B cell (primary cell): ENCODE results near the gene GPRASP3. TPM values are rescaled to one million over a fixed set of nuclear protein-coding genes. Genes with fewer than 3 reads are reported as not detected.

Source experiments
- ATAC-seq: fragments of 200-7000 bp; cut with Tn5 transposase; one replicate; pipeline ENCODE4 v1.10.0; 2021; ENCODE audit warnings: low read depth, mild to moderate bottlenecking, moderate number of reproducible peaks, moderate library complexity
- CTCF ChIA-PET: fragments of 350-600 bp; sonication (Branson Sonifier 250); formaldehyde crosslinking; loops from one replicate; lab custom pipeline; 2021; ENCODE audit warnings: antibody characterized with exemption, inconsistent platforms; lab: Charles Lee
- POLR2A ChIA-PET: fragments of 350-600 bp; sonication (Branson Sonifier 250); formaldehyde crosslinking; loops from one replicate; lab custom pipeline; 2021; ENCODE audit warnings: antibody characterized with exemption; lab: Charles Lee
- DNase-seq: peaks from one replicate; pipeline ENCODE4 v3.0.0; 2013
- H2AFZ ChIP-seq: 2 replicates; pipeline ENCODE4 v1.6.1; 2012; ENCODE audit warnings: mild to moderate bottlenecking, low read depth, low read length; ENCODE audit not compliant: insufficient read depth, poor library complexity, severe bottlenecking
- H3K27ac ChIP-seq, 2 donors: 1 replicate in 1 of 2; 2 replicates in 1 of 2; pipeline ENCODE4 v1.5.1; 2012 to 2013; ENCODE audit warnings: low read length in 2 of 2, mild to moderate bottlenecking in 2 of 2, moderate library complexity in 1 of 2
- H3K27me3 ChIP-seq, 4 experiments: fragments of 200-600 bp in 1 of 4; sonication (generic) in 1 of 4; replicated peaks in 1 of 4; 1 replicate in 2 of 4; 2 replicates in 2 of 4; pipeline versions ENCODE4 v1.6.1 to v1.7.0; 2013 to 2016; ENCODE audit warnings: low read length in 3 of 4, mild to moderate bottlenecking in 2 of 4, mixed read lengths in 1 of 4, moderate library complexity in 1 of 4; ENCODE audit not compliant: insufficient read depth in 4 of 4, control insufficient read depth in 3 of 4; ENCODE audit errors: control extremely low read depth in 1 of 4
- H3K36me3 ChIP-seq, 2 experiments: replicated peaks in 1 of 2; 1 replicate in 1 of 2; 2 replicates in 1 of 2; pipeline versions ENCODE4 v1.6.1 to v1.7.1; 2013; ENCODE audit warnings: low read length in 1 of 2; ENCODE audit not compliant: insufficient read depth in 2 of 2, control insufficient read depth in 1 of 2; ENCODE audit errors: control extremely low read depth in 1 of 2, extremely low read depth in 1 of 2
- H3K4me1 ChIP-seq, 2 donors: fragments of 200-600 bp in 1 of 2; sonication (generic) in 1 of 2; 1 replicate in 1 of 2; 2 replicates in 1 of 2; pipeline versions ENCODE4 v1.5.1 to v1.6.1; 2013 to 2017; ENCODE audit warnings: low read length in 2 of 2; ENCODE audit not compliant: control insufficient read depth in 2 of 2, insufficient read depth in 2 of 2
- H3K4me2 ChIP-seq: replicated peaks from 2 replicates; pipeline ENCODE3; 2012; ENCODE audit warnings: mild to moderate bottlenecking, low read depth, low read length; ENCODE audit not compliant: poor library complexity, severe bottlenecking
- H3K4me3 ChIP-seq, 5 experiments: fragments of 200-600 bp in 1 of 5; sonication (generic) in 1 of 5; 1 replicate in 3 of 5; 2 replicates in 2 of 5; pipeline versions ENCODE4 v1.5.1 to v1.7.0; 2011 to 2016; ENCODE audit warnings: low read length in 4 of 5, mild to moderate bottlenecking in 4 of 5, low read depth in 2 of 5, control low read depth in 1 of 5, moderate library complexity in 1 of 5; ENCODE audit not compliant: insufficient read depth in 1 of 5; ENCODE audit errors: control extremely low read depth in 1 of 5, extremely low read depth in 1 of 5
- H3K79me2 ChIP-seq: fragments of 200-600 bp; sonication (generic); one replicate; pipeline ENCODE4 v1.6.0; 2016; ENCODE audit warnings: low read length; ENCODE audit not compliant: control insufficient read depth, insufficient read depth
- H3K9ac ChIP-seq: fragments of 200-600 bp; sonication (generic); 2 replicates; pipeline ENCODE4 v1.6.1; 2017; ENCODE audit warnings: mild to moderate bottlenecking, low read length, moderate library complexity
- H3K9me3 ChIP-seq, 3 donors: one replicate each; pipeline versions ENCODE4 v1.6.1 to v1.7.1; 2013; ENCODE audit warnings: low read length in 2 of 3; ENCODE audit not compliant: control insufficient read depth in 2 of 3, insufficient read depth in 1 of 3; ENCODE audit errors: control extremely low read depth in 1 of 3
- H4K20me1 ChIP-seq: 2 replicates; pipeline ENCODE4 v1.6.0; 2012; ENCODE audit warnings: mild to moderate bottlenecking, low read length; ENCODE audit not compliant: insufficient read depth, control insufficient read depth, poor library complexity, severe bottlenecking
- H3K27ac Mint-ChIP-seq: one replicate; pipeline ENCODE4 v1.8.0; 2021; ENCODE audit warnings: mixed read lengths
- H3K27me3 Mint-ChIP-seq: one replicate; pipeline ENCODE4 v1.8.0; 2021; ENCODE audit warnings: mixed read lengths
- H3K4me1 Mint-ChIP-seq: one replicate; pipeline ENCODE4 v1.8.0; 2021; ENCODE audit warnings: mixed read lengths
- H3K4me3 Mint-ChIP-seq: one replicate; pipeline ENCODE4 v1.8.0; 2021; ENCODE audit warnings: mixed read lengths
- H3K9me3 Mint-ChIP-seq: one replicate; pipeline ENCODE4 v1.8.0; 2022; ENCODE audit warnings: mixed read lengths; ENCODE audit not compliant: insufficient read depth
- CTCF ChIP-seq: fragments of 200-600 bp; IDR thresholded peaks from one replicate; pipeline ENCODE4 v1.8.0; 2022; ENCODE audit warnings: antibody characterized with exemption, mild to moderate bottlenecking
- EZH2 ChIP-seq: IDR thresholded peaks from 2 replicates; pipeline ENCODE4 v1.6.1; 2012; ENCODE audit warnings: borderline replicate concordance, low read depth, mild to moderate bottlenecking, moderate library complexity, low read length; ENCODE audit not compliant: insufficient read depth, poor library complexity, severe bottlenecking
- WGBS: methylation state at CpG from one replicate; pipeline ENCODE4 v1.1.5; 2013; ENCODE audit warnings: missing lambda C conversion rate; ENCODE audit not compliant: insufficient coverage; 5-methylcytosine and 5-hydroxymethylcytosine counted together
- intact Hi-C: fragments of 100-400 bp; cut with micrococcal nuclease; formaldehyde crosslinking; loops from one replicate; pipeline ENCODE4 v1.10.0; 2022
- polyA plus RNA-seq: library from polyadenylated mRNA; depleted of rRNA; stranded (reverse); fragments of >200 nt; gene quantifications from 2 replicates; pipeline ENCODE4 v1.2.3, GENCODE V29; 2012
- total RNA-seq, 2 donors: library from RNA; stranded (reverse); fragments of 120-200 nt in 1 of 2; gene quantifications; 1 replicate in 1 of 2; 2 replicates in 1 of 2; pipeline versions ENCODE4 v1.2.3 to v1.2.4, GENCODE V29; 2013 to 2022

Gene GPRASP3
- total and polyA plus RNA-seq, 2 donors (not counting 1 experiment from before 2014, with no cell fraction given), result 0.28 to 0.89 TPM

- POLR2A ChIA-PET, result no interaction called here
- Histone ChIP-seq H3K4me1 (peaks cover 0 to 6% of the 10 kb centered on the region in 2 donors), H3K9me3 (no peaks in the 10 kb centered on the region), H3K4me3 (no peak overlapping the region), H3K9ac (no peak overlapping the region), H3K27me3 (peaks cover 0 to 6% (median 0%) of the 10 kb centered on the region in 4 experiments), H3K79me2 (no peaks in the 10 kb centered on the region), H3K27ac (no peak overlapping the region), H3K36me3 (no peaks in the 10 kb centered on the region), H4K20me1 (no peaks in the 10 kb centered on the region), H3K4me2 (no peak overlapping the region), H2AFZ (no peak overlapping the region)
- WGBS, result no CpG with 5 or more reads among the region's 1 CpG
- Mint-ChIP-seq H3K27me3 (peaks cover 6% of the 10 kb centered on the region), H3K9me3 (no peaks in the 10 kb centered on the region), H3K4me3 (no peak overlapping the region), H3K4me1 (peaks cover 2% of the 10 kb centered on the region), H3K27ac (no peak overlapping the region)
- DNase-seq, result no peak
- TF ChIP-seq EZH2, result no peak
- no peak for TF ChIP-seq CTCF
- intact Hi-C loops, result no loop called here
- ATAC-seq, result no peak
- CTCF ChIA-PET, result no interaction called here
Measured at GRCh38 chrX:102744307-102744706, 23.8 kb downstream of the GPRASP3 start.

- Histone ChIP-seq H3K79me2 (no peaks in the 10 kb centered on the region), H3K4me2 (peak overlapping the region; percentile 69), H3K36me3 (no peaks in the 10 kb centered on the region), H3K4me3 (peak overlapping the region in 2 of 5 experiments; percentile 48 to 58), H4K20me1 (no peaks in the 10 kb centered on the region), H3K27ac (no peak overlapping the region), H3K9me3 (no peaks in the 10 kb centered on the region), H3K27me3 (peaks cover 0 to 6% (median 0%) of the 10 kb centered on the region in 4 experiments), H2AFZ (peak overlapping the region; percentile 70), H3K4me1 (peaks cover 0 to 6% of the 10 kb centered on the region in 2 donors), H3K9ac (no peak overlapping the region)
- TF ChIP-seq CTCF, result no peak
- no peak for TF ChIP-seq EZH2
- peak overlapping the region; percentile 87 for H3K4me3 Mint-ChIP-seq
- intact Hi-C loops, result no loop called here
- peaks cover 6% of the 10 kb centered on the region for H3K27me3 Mint-ChIP-seq
- ChIA-PET POLR2A (no interaction called here), CTCF (no interaction called here)
- WGBS, result no CpG with 5 or more reads among the region's 14 CpGs
- H3K4me1 Mint-ChIP-seq, result peaks cover 2% of the 10 kb centered on the region
- no peaks in the 10 kb centered on the region for H3K9me3 Mint-ChIP-seq
- no peak overlapping the region for H3K27ac Mint-ChIP-seq
- no peak for ATAC-seq
- DNase-seq, result no peak
Measured at GRCh38 chrX:102745513-102745856, 24.9 kb downstream of the GPRASP3 start.
